ENCODE data around the gene PDE4B.

Gene PDE4B

DNA sequence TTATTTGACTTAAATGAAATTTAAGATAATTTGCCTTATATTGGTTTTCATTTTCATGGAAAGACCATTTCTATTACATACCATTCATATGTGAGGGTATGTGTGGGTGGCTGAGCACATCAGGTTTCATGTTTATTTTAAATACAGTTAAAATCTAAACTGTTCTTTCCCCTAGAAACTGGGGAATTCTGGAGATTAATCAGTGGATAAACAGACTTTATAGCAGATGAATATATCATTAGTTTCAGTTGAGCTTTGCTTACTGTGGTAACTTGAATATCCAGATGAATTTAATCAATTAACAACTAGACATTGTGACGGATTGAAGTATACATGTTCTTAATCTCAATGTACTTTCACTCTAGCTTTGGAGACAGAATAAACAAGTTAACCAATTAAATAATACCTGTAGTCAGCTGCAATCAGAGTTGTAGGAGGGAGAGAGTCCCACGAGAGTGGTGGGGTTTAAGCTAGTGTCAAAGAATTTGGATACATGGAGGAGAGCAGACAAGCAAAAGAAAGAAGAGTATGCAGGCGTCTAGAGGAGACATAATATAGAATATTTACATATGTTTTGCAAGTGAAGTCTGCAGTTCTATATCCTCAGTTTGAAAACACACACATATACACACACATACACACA lies 97.6 kb downstream of the PDE4B start:
- DNase-seq: no peak

DNA sequence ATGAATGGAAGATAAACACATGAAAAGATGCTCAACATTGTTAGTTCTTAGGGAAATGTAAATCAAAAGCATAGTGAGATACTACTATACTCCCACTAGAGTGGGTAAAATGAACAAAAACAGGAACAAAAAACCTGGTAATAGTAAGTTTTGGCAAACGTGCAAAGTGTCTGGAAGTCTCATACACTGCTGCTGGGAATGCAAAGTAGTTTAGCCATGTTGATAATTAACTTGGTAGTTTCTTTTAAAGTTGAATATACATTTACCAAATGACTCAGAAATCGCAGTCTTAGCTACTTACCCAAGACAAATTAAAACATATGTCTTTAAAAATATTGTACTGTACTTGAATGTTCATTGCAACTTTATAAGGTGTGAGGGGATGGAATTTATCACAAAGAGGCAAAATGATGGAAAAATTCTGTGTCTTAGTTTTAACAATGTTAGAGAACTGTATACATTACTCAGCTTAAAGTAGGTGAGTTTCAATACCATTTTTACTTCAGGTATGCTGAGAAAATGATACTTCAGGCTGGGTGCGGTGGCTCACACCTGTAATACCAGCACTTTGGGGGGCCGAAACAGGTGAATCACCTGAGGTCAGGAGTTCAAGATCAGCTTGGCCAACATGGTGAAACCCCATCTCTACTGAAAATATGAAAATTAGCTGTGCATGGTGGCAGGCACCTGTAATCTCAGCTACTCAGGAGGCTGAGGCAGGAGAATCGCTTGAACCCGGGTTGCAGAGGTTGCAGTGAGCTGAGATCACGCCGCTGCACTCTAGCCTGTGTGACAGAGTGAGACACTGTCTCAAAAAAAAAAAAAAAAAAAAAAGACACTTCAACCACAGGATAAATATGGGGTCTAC lies 102.3 kb downstream of the PDE4B start:
- DNase-seq: no peak

DNA sequence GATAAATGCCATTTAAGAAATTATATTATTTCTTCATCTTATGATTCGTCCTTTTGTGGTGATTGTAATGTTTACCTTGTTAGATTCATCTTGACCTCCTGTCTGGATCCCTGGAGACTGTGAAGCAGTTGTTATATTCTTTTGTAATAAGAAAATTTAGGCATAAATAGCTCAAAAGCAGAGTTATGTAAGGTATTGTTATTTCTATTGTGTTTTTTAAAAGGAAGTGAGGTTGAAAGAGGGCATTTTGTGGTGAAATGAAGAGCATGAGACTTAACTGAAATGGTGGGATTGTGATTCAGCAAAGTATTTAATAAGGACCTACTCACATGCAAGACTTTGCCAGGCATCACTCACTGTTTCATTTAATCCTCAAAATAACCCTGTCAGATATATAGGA lies 104.0 kb downstream of the PDE4B start:
- DNase-seq: no peak

DNA sequence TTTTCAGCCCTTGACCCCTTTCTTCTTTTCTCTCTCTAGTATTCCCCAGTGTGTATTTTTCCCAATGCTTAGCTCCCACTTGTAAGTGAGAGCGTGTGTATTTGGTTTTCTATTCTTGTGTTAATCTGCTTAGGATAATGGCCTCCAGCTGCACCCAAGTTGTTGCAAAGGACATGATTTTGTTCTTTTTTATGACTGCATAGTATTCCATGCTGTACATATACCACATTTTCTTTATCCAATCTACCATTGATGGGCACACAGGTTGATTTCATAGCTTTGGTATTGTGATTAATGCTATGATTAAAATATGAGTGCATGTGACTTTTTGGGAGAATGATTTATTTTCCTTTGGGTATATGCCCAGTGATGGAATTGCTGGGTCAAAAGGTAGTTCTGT lies 104.8 kb downstream of the PDE4B start:
- no peak for DNase-seq

DNA sequence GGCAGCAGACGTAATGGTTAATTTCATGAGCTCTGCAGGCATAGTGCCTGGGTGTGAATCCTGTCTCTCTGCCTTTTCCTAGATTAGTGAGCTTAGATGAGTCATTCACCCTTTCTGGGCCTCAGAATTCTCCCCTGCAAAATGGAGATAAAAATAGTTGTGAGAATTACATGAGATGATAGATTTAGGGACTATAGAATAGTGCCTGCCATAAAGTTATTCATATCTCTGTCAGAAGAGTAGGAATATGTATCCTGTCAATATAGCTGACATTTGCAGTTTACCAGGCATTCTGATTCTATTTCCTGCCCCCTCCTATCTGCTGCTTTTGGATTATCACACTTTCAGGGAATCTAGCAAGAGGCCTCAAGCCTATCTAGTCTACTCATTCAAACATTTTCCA lies 112.0 kb downstream of the PDE4B start:
- no peak for DNase-seq

DNA sequence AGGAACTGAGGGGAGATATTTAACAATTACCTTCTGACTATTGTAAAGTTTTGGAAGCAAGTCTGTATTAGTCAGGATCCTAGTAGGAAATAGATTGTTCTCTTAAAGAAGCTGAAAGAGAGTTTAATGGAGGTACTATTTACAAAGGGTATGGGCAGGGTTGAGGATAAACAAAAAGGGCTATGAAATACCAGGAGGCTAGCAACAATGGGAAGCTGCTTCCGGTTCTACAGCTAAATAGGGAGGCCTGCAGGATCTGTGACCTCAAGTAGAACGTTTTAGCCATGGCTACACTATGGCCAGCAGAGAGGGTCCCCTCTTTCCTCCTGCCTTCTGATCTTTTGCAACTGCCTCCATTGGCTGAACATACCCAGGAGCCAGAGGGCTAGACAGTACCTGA lies 117.7 kb downstream of the PDE4B start:
- DNase-seq: no peak

DNA sequence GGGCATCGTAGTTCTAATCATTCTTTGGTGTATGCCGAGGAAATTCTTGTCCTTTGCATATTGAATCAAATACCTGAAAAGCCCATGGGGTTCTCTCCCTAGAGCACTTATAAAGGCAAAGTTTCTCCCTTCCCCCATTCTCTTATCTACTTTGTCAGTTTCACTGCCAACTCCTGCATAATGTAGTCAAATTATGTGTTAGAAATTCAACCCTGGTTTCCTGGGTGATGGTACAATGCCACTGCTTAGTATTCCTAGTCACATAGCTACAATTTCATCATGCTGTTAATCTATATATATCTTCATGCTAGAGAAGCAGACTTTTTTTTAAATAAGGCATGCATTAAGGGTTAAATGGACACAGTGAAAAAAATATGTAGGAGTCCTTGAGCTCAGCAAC lies 119.0 kb downstream of the PDE4B start:
- no peak for DNase-seq

DNA sequence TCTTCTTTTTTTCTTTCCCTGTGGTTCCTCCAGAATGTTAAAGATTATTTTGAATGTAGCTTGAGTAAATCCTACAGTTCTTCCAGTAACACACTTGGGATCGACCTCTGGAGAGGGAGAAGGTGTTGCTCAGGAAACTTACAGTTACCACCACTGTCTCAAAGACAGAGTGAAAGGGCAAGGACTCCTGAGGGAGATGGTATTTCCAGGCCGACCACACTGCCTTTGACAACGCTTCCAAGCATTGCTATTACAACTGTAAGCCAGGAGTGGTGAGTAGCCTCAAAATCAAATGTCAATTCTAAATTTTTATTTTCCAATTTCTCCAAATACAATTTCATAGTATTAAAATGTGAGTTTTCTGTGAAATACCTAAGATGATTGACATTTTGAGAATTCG lies 125.9 kb downstream of the PDE4B start:
- DNase-seq: no peak

DNA sequence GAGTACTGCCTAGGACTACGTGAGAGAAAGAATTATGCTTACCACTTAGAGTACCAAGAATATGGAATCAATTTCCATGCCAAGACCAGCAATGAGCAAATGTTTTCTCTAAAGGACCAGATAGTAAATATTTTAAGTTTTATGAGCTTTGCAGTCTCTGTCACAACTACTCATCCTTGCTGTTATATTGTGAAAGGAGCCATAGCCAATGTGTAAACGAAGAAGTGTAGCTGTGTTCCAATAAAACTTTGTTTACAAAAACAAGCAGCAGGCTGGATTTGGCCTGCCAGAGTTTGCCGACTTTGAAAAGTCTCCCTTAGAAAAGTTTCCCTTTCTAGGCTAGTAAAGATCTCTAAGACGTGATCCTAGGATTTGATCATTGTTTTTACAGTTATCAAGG lies 128.8 kb downstream of the PDE4B start:
- no peak for DNase-seq

DNA sequence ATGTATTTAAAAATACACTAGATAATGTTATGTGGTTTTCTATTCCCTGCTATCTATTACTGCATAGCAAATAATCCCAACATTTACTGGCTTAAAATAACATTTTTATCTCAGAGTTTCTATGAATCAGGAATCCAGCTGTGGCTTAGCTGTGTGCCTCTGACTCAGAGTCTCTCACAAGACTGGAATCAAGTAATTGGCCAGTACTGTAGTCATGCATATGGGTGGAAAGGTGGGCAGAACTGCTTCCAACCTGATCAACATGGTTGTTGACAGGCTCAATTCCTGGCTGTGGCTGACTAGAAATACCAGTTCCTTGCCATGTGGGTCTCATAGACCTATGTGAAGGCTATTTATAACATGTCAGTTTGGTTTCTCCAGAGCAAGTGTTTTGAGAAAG lies 131.8 kb downstream of the PDE4B start:
- DNase-seq: no peak

DNA sequence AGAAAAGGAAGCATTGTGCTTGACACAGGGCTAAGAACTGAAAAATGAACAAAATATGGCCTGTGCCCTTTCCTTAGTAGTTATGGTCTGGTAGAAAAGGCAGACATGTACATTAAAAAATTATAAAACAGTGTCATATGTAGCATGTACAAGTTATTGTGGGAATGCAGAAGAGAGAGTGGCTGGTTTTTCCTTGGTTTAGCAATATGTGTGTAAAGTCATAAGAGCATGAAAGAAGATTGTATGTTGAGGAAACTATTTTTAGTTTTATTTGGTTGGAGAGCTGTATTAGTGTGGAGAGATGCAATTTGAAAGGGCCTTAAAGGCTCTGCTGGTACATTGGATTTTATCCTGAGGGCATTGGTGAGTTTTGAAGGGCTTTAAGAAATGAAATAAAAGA lies 145.8 kb downstream of the PDE4B start:
- no peak for DNase-seq

DNA sequence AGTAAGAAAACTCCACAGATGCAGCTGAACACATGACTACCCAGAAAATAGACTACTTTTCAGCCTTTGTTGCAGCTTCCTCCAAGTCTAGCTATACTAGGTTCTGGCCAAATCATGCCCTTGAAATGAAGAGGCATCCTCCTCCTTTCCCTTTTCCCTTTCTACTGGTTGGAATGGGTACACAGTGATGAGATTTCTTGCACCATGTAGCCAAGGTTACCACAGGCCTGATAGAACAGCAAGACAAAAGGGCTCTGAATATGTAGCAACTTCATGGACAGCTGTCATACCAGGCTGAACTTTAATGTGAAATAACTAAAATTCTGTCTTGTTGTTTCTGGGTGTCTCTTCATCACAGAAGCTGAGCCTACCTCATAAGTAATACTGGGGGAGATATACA lies 146.5 kb downstream of the PDE4B start:
- DNase-seq: no peak

DNA sequence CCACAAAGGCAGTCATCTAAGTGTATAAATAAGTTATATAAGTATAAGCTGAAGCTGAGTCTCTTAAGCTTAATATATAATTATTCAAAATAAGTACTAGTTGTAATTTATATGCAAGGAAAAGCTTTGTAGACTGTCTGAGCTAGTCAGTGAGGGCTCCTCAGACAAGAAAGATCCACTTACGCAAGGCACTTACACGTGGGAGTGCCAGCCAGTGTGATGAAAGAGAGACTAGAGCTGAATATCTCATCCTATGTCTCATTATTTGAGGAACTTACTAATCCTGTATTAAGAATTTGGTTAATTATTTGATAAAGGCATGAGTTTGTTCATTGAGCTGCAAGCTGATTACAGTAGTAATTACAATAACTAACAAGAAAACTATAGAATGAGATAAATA lies 146.9 kb downstream of the PDE4B start:
- no peak for DNase-seq

DNA sequence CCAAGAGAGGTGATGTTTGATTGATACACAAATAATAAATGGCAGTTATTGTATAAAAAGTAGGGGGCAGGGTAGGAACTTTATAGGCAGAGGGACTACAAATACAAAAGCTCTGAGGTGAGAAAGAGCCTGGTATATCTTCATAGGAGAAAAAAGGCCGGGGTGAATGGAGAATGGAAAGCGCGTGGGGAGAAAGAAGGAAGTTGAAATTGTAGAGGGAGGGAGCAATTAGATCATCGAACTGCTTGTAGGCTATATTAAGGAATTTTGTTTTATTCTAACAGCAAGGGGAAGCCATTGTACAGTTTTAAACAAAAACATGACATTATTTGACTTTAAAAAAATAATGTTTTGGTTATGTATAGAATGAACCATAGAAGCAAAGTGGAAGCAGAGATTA lies 147.4 kb downstream of the PDE4B start:
- DNase-seq: no peak

DNA sequence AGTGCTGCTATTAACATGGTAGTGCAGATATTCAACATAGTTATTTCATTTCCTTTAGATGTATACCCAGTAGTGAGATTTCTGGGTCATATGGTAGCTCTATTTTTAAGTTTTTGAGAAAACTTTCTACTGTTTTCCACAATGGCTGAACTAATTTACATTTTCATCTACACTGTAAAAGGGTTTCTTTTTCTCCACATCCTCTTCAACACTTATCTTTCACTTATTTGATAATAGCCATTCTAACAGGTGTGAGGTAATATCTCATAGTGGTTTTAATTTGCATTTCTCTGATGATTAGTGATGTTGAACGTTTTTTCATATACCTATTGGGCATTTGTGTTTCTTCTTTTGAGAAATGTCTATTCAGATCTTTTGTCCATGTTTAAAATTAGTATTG lies 149.8 kb downstream of the PDE4B start:
- DNase-seq: no peak

DNA sequence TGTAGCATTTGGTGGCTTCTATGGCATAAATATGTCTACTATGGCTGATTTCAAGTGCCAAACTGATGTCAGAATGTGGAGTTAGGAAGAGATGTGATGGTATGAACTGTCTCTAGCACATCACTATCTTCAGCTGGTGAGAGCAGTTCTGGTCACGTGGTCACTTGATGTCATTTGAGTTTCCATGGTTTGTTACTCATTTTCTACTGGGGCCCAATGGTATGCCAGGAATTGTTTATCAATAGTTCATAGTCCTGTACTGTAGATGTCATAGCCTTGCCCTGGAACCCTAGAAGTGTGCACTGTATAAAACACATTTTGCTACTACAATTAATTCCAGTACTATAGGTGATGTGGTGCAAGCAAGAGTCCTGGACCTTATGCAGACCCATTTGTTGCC lies 153.7 kb downstream of the PDE4B start:
- DNase-seq: no peak

DNA sequence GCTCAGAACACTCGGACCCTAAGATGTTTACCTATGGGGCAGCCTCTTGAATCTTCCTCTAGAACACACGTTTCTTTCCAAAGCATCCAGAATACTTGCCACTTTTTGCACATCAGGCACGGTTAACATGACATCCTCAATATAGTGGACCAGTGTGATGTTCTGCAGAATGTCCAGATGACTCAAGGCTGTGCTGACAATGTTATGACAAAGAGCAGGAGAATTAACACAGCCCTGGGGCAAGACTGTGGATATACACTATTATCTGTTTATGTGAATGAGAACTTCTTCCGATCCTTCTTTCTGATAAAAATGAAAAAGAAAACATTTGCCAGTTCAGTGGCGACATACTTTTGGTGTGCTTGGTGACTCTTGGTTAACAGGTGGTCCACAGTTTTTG lies 154.3 kb downstream of the PDE4B start:
- DNase-seq: no peak

DNA sequence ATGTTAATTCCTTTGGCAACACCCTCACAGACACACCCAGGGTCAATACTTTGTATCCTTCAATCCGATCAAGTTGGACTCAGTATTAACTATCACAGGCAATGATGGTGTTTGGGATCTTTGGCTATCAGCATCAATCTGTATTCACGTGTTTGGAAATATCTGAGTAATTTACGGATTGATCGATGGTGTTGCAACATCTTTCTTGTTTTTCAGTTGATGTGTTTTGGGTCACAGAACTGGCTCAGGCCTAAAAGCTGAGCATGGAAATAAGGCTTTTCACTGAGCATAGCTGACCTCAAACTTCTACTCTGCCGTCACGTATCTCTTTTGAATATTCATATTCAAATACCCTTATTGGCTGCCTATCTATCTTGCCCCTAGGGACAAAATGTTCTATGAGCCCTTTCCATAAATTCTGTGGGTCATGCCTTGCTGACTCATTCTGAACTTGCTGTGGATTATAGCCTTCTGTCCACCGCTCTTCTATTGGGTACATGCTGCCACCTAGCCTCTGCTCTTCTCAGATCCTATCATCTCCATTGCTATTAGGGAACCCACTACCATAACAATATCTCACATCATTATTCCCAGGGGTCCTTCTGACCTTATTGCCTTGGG lies 156.0 kb downstream of the PDE4B start:
- no peak for DNase-seq

DNA sequence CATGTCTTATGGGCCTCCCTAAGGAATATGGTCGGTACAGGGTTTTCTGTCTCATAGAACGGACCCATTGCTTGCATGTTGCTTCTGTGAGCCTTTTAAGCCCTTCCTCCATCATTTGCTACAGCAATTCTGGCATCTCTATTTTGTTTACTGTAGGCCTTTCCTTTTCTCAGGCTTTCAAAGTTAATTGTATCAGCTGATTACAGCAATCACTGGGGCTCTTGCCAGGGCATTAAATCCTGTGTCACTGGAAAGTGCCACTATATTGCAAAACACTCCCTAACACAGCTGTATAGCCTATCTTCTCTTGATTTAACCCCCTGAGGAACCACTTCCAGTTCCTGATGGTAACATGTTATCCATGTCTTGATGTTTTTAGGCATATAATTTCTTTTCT lies 156.5 kb downstream of the PDE4B start:
- DNase-seq: no peak

DNA sequence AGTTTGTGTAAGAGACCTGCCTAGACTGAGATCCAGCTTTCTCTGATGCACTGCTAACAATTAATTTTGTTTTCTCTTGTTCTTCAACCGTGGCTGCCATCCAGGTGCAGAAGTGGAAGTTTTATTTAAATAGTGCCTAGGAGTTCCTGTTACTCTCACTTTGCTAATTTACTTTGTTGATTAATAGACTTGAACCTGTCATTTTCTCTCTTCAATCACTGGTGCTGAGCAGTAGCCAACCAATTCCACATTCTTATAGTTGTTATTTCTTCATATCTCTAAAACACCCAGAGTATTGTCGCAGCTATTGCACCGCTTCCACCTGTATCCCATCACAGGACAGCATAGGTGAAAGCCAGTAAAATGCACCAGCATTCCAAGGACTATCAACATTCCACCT lies 157.2 kb downstream of the PDE4B start:
- DNase-seq: no peak

DNA sequence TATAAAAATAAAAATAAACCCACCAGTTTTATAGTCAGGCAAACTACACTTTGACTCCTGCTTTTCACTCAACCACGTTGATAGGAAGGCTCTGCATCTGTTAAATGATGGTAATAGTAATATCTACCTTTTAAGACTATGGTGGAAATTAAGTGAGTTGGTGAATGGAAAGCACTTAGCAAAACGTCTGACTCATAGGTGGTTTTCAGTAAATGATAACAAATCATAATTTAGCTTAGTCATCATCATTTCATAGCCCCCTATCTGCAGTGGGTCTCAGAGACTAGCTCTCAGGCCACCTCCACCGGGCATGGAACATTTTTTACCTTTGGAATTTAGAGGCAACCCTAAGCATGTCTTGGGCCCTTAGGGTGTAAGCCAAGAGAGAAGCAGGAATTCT lies 160.0 kb downstream of the PDE4B start:
- DNase-seq: no peak

DNA sequence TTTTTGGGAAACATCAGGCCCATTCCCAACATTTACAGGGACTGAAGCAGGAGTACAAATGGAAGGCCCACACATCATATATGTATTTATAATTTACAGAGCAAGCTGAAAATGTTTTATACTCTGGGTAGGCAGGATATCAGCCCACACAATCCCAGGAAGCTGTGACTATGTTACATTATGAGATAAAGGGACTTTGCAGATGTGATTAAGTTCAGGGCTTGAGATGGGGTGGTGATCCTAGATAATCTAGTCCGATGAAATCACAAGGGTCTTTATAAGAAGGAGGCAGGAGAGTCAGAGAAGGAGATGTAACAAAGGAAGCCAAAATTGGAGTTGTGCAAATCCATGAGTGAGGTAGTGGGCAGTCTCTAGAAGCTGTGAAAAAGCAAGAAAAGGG lies 160.5 kb downstream of the PDE4B start:
- DNase-seq: no peak

DNA sequence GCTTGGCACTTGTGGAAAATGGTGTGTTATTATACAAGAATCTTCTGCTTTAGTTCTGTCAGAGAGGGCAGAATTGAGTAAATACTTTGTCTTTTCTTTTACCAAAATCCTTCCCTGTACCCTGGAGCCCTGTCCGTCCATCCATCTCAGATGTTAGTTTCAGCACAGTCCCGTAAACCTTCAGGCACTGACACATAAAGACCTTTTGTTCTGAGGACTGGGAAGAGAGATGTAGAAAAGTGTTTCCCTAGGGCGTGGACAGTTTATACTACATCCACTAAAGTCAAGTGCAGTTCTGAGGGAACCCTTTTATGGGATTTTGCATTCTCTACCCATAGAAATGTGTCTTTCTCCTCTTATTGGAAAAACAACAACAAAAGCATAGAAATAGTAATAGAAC lies 162.4 kb downstream of the PDE4B start:
- DNase-seq: no peak

DNA sequence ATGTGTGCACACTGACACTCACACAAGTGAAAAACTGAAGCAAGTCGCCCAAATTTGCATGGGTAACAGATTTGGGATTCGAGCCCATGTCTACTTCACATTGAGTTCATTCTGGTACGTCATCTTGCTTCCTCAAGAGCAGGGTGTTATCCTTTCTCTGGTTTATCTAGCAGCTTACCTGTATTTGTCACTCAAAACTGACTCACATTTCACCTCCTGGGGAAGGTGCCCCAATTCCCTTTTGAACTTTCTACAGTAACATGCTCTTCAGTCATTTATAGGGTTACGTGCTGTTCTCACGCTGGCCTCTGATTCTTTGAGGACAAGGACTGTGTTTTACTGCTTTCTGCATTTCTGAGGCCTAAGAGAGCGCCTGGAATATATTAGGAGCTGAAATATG lies 162.8 kb downstream of the PDE4B start:
- DNase-seq: no peak

All from stimulated activated CD4-positive, alpha-beta T cell treated with anti-CD3 and anti-CD28 coated beads, Interleukin-2, amount 100 ng/mL, for 48 hours (primary cell).